Measurements from ENCODE around the gene CCDC192.

CCDC192 gene

DNA sequence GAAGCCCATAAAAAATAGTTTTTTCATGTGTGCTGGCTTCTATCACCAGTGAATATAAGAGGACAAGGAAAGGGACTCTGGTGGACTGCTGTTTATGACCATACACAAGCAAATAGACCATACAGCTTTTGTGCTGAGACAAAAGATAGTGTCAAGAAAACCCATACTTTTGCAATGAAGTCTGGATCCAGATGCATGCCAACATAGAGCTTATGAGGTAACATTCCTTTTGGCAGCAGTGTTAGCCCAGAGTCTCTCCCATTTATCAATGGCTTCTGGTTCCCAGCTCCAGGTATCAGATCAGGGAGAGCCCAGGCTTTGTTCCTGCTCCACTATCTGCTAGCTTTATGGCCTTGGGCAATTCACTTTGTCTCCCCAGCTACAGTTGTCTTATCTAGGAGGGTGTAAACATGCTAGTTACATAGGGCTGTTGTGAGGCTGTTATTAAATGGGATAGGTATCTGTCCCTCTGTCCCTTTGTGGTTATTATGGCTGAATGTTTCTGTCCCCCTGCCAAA is 55.6 kb downstream of the CCDC192 start:
- Histone ChIP-seq H3K9me3 (ENCODE audit: control insufficient read depth in 2 of 2, low read length in 2 of 2) (no peaks in the 10 kb centered on the region), H3K27me3 (ENCODE audit: control insufficient read depth in 2 of 2, insufficient read depth in 2 of 2, low read length in 2 of 2) (no peaks in the 10 kb centered on the region), H3K36me3 (ENCODE audit: control insufficient read depth in 2 of 2, insufficient read depth in 2 of 2, low read length in 2 of 2) (no peaks in the 10 kb centered on the region), H3K9ac (ENCODE audit: low read depth in 1 of 2, low read length in 2 of 2) (no peak overlapping the region), H3K4me1 (ENCODE audit: control insufficient read depth in 2 of 2, insufficient read depth in 2 of 2, low read length in 2 of 2) (peaks cover 10 to 22% of the 10 kb centered on the region in 2 donors), H3K27ac (ENCODE audit: low read depth in 2 of 2, low read length in 2 of 2) (peak overlapping the region in 1 of 2 donors; percentile 38), H3K4me3 (ENCODE audit: low read length in 2 of 2) (no peak overlapping the region)

- H3K4me3 ChIP-seq (ENCODE audit: low read length in 2 of 2) = no peak overlapping the region
- H3K4me1 ChIP-seq (ENCODE audit: control insufficient read depth in 2 of 2, insufficient read depth in 2 of 2, low read length in 2 of 2) = peaks cover 10 to 17% of the 10 kb centered on the region in 2 donors
- no peak overlapping the region for H3K9ac ChIP-seq (ENCODE audit: low read depth in 1 of 2, low read length in 2 of 2)
- H3K36me3 ChIP-seq (ENCODE audit: control insufficient read depth in 2 of 2, insufficient read depth in 2 of 2, low read length in 2 of 2) = no peaks in the 10 kb centered on the region
- no peaks in the 10 kb centered on the region for H3K9me3 ChIP-seq (ENCODE audit: control insufficient read depth in 2 of 2, low read length in 2 of 2)
- no peaks in the 10 kb centered on the region for H3K27me3 ChIP-seq (ENCODE audit: control insufficient read depth in 2 of 2, insufficient read depth in 2 of 2, low read length in 2 of 2)
- no peak overlapping the region for H3K27ac ChIP-seq (ENCODE audit: low read depth in 2 of 2, low read length in 2 of 2)
These were observed 58.7 kb downstream of the CCDC192 start for GRCh38 chr5:127761869-127762268.

DNA sequence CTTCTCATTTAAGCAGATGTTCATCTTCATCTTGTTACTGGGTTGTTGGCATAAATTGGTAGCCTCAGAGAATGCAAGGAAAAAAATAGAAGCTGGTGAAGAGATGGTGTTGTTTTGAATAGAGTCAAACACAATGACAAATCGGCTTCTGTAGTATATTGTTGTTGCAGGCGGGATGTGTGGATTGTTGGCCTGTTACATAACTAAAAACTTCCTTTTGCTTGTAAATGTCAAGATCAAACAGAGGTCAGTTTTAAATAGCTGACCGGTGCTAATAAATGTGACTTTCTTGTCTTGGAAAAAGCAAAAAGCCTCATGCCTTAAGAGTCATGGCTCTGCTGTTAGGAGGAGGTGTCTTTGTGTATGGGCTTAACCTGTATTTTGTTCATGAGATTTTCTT is 59.2 kb downstream of the CCDC192 start:
- Histone ChIP-seq H3K36me3 (ENCODE audit: control insufficient read depth in 2 of 2, insufficient read depth in 2 of 2, low read length in 2 of 2) (no peaks in the 10 kb centered on the region), H3K27ac (ENCODE audit: low read depth in 2 of 2, low read length in 2 of 2) (no peak overlapping the region), H3K4me3 (ENCODE audit: low read length in 2 of 2) (no peak overlapping the region)

GRCh38 chr5:127766676-127767335 is 63.6 kb downstream of the CCDC192 start:
- Histone ChIP-seq H3K9me3 (ENCODE audit: control insufficient read depth in 2 of 2, low read length in 2 of 2) (no peaks in the 10 kb centered on the region), H3K27ac (ENCODE audit: low read depth in 2 of 2, low read length in 2 of 2) (no peak overlapping the region), H3K4me1 (ENCODE audit: control insufficient read depth in 2 of 2, insufficient read depth in 2 of 2, low read length in 2 of 2) (no peaks in the 10 kb centered on the region), H3K36me3 (ENCODE audit: control insufficient read depth in 2 of 2, insufficient read depth in 2 of 2, low read length in 2 of 2) (no peaks in the 10 kb centered on the region), H3K9ac (ENCODE audit: low read depth in 1 of 2, low read length in 2 of 2) (no peak overlapping the region), H3K27me3 (ENCODE audit: control insufficient read depth in 2 of 2, insufficient read depth in 2 of 2, low read length in 2 of 2) (no peaks in the 10 kb centered on the region), H3K4me3 (ENCODE audit: low read length in 2 of 2) (no peak overlapping the region)

More for the DNA sequence above, 59.2 kb downstream of the CCDC192 start:
- H3K9me3 ChIP-seq (ENCODE audit: control insufficient read depth in 2 of 2, low read length in 2 of 2) = no peaks in the 10 kb centered on the region
- peaks cover 10 to 17% of the 10 kb centered on the region in 2 donors for H3K4me1 ChIP-seq (ENCODE audit: control insufficient read depth in 2 of 2, insufficient read depth in 2 of 2, low read length in 2 of 2)
- no peaks in the 10 kb centered on the region for H3K27me3 ChIP-seq (ENCODE audit: control insufficient read depth in 2 of 2, insufficient read depth in 2 of 2, low read length in 2 of 2)
- H3K9ac ChIP-seq (ENCODE audit: low read depth in 1 of 2, low read length in 2 of 2) = no peak overlapping the region

DNA sequence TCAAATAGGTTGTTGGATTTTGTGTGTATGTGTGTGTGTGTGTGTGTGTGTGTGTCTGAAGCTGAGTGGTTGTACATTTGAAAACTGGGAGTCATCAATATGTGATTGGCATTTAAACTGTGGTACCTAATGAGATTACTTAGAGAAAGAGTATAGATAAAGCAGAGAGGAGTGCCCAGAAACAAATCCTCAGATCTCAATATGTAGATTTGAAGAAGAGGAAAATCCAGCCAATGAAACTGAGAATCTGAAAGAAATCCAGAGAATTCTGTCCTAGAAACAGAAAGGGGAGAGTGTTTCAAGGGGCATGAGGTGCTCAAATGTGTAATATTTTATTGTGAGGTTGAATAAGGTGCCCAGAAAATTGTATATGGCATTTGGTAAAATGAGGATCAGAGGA is 66.2 kb downstream of the CCDC192 start:
- H3K4me3 ChIP-seq (ENCODE audit: low read length in 2 of 2) = no peak overlapping the region
- no peaks in the 10 kb centered on the region for H3K4me1 ChIP-seq (ENCODE audit: control insufficient read depth in 2 of 2, insufficient read depth in 2 of 2, low read length in 2 of 2)
- H3K9me3 ChIP-seq (ENCODE audit: control insufficient read depth in 2 of 2, low read length in 2 of 2) = no peaks in the 10 kb centered on the region
- H3K36me3 ChIP-seq (ENCODE audit: control insufficient read depth in 2 of 2, insufficient read depth in 2 of 2, low read length in 2 of 2) = no peaks in the 10 kb centered on the region
- H3K9ac ChIP-seq (ENCODE audit: low read depth in 1 of 2, low read length in 2 of 2) = no peak overlapping the region
- no peaks in the 10 kb centered on the region for H3K27me3 ChIP-seq (ENCODE audit: control insufficient read depth in 2 of 2, insufficient read depth in 2 of 2, low read length in 2 of 2)
- H3K27ac ChIP-seq (ENCODE audit: low read depth in 2 of 2, low read length in 2 of 2) = no peak overlapping the region

DNA sequence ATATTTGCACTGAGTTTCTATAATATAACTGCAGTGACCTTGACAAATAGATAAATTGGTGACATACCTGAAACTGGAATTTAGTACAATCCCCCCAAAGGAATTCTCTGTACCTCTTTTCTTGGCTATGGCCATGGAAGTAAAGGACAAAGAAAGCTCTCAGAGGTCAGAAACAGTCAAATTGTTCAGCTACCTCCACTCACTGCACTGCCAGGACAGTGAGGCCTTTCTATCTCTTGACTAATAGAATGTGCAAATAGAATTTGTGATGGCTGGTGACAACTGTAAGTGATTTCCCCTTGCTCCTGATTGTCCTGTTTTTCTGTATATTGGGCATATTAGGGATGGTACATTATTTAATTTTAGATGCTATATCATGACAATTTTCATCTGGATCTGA is 67.1 kb downstream of the CCDC192 start:
- Histone ChIP-seq H3K9me3 (ENCODE audit: control insufficient read depth in 2 of 2, low read length in 2 of 2) (no peaks in the 10 kb centered on the region), H3K27ac (ENCODE audit: low read depth in 2 of 2, low read length in 2 of 2) (no peak overlapping the region), H3K36me3 (ENCODE audit: control insufficient read depth in 2 of 2, insufficient read depth in 2 of 2, low read length in 2 of 2) (no peaks in the 10 kb centered on the region), H3K4me1 (ENCODE audit: control insufficient read depth in 2 of 2, insufficient read depth in 2 of 2, low read length in 2 of 2) (no peaks in the 10 kb centered on the region), H3K4me3 (ENCODE audit: low read length in 2 of 2) (no peak overlapping the region), H3K27me3 (ENCODE audit: control insufficient read depth in 2 of 2, insufficient read depth in 2 of 2, low read length in 2 of 2) (no peaks in the 10 kb centered on the region), H3K9ac (ENCODE audit: low read depth in 1 of 2, low read length in 2 of 2) (no peak overlapping the region)

GRCh38 chr5:127772531-127772930 is 69.3 kb downstream of the CCDC192 start:
- H3K27ac ChIP-seq (ENCODE audit: low read depth in 2 of 2, low read length in 2 of 2) = no peak overlapping the region
- H3K36me3 ChIP-seq (ENCODE audit: control insufficient read depth in 2 of 2, insufficient read depth in 2 of 2, low read length in 2 of 2) = no peaks in the 10 kb centered on the region
- H3K9me3 ChIP-seq (ENCODE audit: control insufficient read depth in 2 of 2, low read length in 2 of 2) = no peaks in the 10 kb centered on the region
- H3K27me3 ChIP-seq (ENCODE audit: control insufficient read depth in 2 of 2, insufficient read depth in 2 of 2, low read length in 2 of 2) = no peaks in the 10 kb centered on the region
- no peak overlapping the region for H3K4me3 ChIP-seq (ENCODE audit: low read length in 2 of 2)
- H3K4me1 ChIP-seq (ENCODE audit: control insufficient read depth in 2 of 2, insufficient read depth in 2 of 2, low read length in 2 of 2) = no peaks in the 10 kb centered on the region
- H3K9ac ChIP-seq (ENCODE audit: low read depth in 1 of 2, low read length in 2 of 2) = no peak overlapping the region

- H3K4me1 ChIP-seq (ENCODE audit: control insufficient read depth in 2 of 2, insufficient read depth in 2 of 2, low read length in 2 of 2) = no peaks in the 10 kb centered on the region
- H3K9me3 ChIP-seq (ENCODE audit: control insufficient read depth in 2 of 2, low read length in 2 of 2) = no peaks in the 10 kb centered on the region
- H3K27ac ChIP-seq (ENCODE audit: low read depth in 2 of 2, low read length in 2 of 2) = no peak overlapping the region
- H3K27me3 ChIP-seq (ENCODE audit: control insufficient read depth in 2 of 2, insufficient read depth in 2 of 2, low read length in 2 of 2) = no peaks in the 10 kb centered on the region
- H3K4me3 ChIP-seq (ENCODE audit: low read length in 2 of 2) = no peak overlapping the region
- H3K9ac ChIP-seq (ENCODE audit: low read depth in 1 of 2, low read length in 2 of 2) = no peak overlapping the region
- no peaks in the 10 kb centered on the region for H3K36me3 ChIP-seq (ENCODE audit: control insufficient read depth in 2 of 2, insufficient read depth in 2 of 2, low read length in 2 of 2)
These were observed 71.0 kb downstream of the CCDC192 start for GRCh38 chr5:127774221-127774620.

DNA sequence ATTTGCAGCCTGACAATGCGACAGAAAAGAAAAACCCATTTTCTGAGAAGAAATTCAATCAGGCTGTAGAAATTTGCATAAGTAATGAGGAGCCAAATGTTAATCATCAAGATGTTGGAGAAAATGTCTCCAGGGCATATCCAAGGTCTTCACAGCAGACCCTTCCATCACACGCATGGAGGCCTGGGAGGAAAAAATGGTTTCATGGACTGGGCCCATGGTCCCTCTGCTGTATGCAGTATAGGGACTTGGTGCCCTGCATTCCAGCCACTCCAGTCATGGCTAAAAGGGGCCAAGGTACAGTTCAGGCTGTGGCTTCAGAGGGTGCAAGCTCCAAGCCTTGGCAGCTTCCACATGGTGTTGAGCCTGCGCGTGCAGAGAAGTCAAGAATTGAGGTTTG is 73.3 kb downstream of the CCDC192 start:
- no peak overlapping the region for H3K4me3 ChIP-seq (ENCODE audit: low read length in 2 of 2)
- no peak overlapping the region for H3K9ac ChIP-seq (ENCODE audit: low read depth in 1 of 2, low read length in 2 of 2)
- no peak overlapping the region for H3K27ac ChIP-seq (ENCODE audit: low read depth in 2 of 2, low read length in 2 of 2)
- H3K9me3 ChIP-seq (ENCODE audit: control insufficient read depth in 2 of 2, low read length in 2 of 2) = no peaks in the 10 kb centered on the region
- H3K36me3 ChIP-seq (ENCODE audit: control insufficient read depth in 2 of 2, insufficient read depth in 2 of 2, low read length in 2 of 2) = no peaks in the 10 kb centered on the region
- no peaks in the 10 kb centered on the region for H3K27me3 ChIP-seq (ENCODE audit: control insufficient read depth in 2 of 2, insufficient read depth in 2 of 2, low read length in 2 of 2)
- no peaks in the 10 kb centered on the region for H3K4me1 ChIP-seq (ENCODE audit: control insufficient read depth in 2 of 2, insufficient read depth in 2 of 2, low read length in 2 of 2)

DNA sequence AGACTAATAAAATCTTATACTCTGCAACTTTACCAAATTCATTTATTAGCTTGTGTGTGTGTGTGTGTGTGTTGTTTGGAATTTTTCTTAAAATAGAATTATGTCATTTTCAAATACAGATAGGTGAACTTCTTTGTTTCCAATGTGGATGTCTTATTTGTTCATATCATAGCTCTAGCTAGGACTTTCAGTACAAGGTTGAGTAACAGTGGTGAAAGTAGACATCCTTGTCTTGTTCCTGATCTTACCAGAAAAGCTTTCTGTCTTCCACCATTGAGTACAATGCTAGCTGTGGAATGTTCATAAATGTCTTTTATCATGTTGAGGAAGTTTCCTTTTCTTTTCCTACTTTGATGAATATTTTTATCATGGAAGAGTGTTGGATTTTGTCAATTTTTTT is 74.8 kb downstream of the CCDC192 start:
- Histone ChIP-seq H3K36me3 (ENCODE audit: control insufficient read depth in 2 of 2, insufficient read depth in 2 of 2, low read length in 2 of 2) (no peaks in the 10 kb centered on the region), H3K4me3 (ENCODE audit: low read length in 2 of 2) (no peak overlapping the region), H3K27me3 (ENCODE audit: control insufficient read depth in 2 of 2, insufficient read depth in 2 of 2, low read length in 2 of 2) (no peaks in the 10 kb centered on the region), H3K9me3 (ENCODE audit: control insufficient read depth in 2 of 2, low read length in 2 of 2) (no peaks in the 10 kb centered on the region), H3K9ac (ENCODE audit: low read depth in 1 of 2, low read length in 2 of 2) (no peak overlapping the region), H3K27ac (ENCODE audit: low read depth in 2 of 2, low read length in 2 of 2) (no peak overlapping the region), H3K4me1 (ENCODE audit: control insufficient read depth in 2 of 2, insufficient read depth in 2 of 2, low read length in 2 of 2) (no peaks in the 10 kb centered on the region)

All from mucosa of rectum (tissue), 2 donors.